ENCODE results near the gene USP27X. TPM values are rescaled to one million over a fixed set of nuclear protein-coding genes. Genes with fewer than 3 reads are reported as not detected.
A peak's percentile ranks its signal among the peaks of the same experiment; 100 is the strongest.

The USP27X gene
- 1 to 10 TPM; 1.6 to 2.7 TPM for total RNA-seq
- long read RNA-seq, result 0 reads

DNA sequence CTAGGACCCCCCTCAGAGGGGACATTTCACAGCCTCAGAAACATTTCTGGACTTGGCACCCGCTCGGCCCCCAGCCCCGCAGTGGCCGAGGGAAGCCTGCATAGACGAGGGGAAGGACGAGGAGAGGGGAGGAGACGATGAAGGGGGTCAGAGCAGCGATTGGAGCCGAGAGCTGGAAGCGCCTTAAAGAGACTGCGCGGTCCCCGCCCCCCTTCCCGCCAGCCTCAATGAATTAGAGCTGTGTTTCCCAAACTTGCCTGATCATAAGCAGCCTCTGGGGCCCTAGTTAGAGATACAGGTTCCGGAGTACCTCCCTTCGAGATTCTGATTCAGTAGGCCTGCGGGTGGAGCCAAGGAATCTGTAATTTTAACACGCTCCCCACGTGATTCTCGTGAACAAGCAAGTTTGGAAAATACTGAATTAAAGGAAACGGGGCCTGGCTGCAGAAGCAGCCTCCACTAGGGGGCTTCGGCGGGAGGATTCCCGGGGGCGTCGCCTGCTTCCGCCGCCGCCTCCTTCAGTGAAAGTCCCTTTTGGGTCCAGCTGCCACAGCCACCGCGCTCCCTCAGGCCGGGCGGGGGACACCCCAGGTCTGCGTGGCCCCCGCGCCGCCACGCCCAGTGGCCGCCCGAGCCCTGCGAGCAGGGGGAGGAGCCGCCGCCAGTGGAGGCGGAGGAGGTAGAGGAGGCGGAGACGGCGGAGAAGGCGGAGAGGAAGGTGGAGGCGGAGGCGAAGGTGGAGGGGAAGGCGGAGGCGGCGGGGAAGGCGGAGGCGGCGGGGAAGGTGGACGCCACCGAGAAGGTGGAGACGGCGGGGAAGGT lies at the start of gene USP27X:
Gene USP27X (plus strand): TSS at position 651 of the 822 bp plus-strand sequence. CDS start 824 bp downstream, outside the sequence.
- peak; percentile 79 for DNase-seq
- ATAC-seq, result peak; percentile 91 to 96
- intact Hi-C loops (cut with DNase I), result no loop called here

GRCh38 chrX:49838374-49838773 lies 40.9 kb upstream of the USP27X start:
- DNase-seq, result no peak
- intact Hi-C loops (cut with DNase I), result no loop called here
- ATAC-seq, result no peak

- no peak for ATAC-seq
- intact Hi-C loops (cut with DNase I), result no loop called here
- peak; percentile 61 for DNase-seq
Measured at GRCh38 chrX:49840679-49841078, 38.6 kb upstream of the USP27X start.

DNA sequence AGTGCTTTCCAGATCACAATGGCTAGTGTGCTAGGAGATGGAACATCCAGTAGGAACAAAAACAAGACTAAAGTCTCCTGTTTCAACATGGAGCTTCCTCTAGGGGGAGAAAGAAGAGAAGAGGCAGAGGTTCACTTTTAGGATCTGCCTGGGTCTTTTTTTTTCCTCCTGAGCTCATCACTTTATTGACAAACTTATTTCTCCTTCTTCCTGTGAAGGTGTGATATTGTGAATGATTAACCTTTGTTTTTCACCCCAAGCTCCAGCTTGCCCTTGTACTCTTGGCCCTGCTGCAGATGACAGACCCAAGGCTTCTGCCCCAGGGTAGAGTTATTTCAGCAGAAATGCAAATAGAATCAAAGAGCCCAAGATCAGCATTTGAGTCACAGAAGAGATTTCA lies 36.7 kb upstream of the USP27X start:
- DNase-seq (no peak), ATAC-seq (no peak)
- intact Hi-C loops (cut with DNase I), result no loop called here

GRCh38 chrX:49844611-49845010 lies 34.7 kb upstream of the USP27X start:
- no peak for DNase-seq
- ATAC-seq, result no peak
- intact Hi-C loops (cut with DNase I), result no loop called here

DNA sequence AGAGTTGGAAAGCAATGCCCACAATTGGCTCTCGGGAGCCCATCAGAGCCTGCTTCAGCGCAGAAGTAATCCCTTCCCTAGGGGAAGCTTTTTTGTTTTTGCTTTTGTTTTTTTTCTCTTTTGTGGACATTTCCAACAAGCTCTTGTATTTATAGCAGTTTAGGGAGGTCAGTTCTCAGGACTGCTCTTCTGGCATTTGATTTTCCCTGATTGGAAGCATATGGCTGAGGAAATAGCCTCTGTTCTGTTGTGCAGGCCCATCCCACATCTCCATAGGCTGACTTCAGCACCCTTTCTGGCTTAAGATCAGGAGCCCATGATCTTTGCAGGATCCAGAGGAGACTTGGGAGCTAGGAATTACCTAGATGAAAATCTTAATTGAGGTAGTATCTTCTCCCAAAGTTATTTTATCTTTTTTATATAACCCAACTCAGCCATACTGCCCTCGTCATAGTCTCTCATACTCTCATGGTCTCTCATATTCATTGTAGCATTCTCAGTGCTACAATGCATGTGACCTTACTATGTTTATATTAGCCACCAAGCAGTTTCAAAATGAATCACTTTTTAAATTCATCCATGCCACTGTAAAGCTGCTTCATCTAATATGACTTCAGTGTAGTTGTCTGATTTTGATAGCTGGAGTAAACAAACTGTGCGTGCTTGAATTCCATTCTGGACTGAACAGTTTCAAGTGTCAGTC lies 33.4 kb upstream of the USP27X start:
- intact Hi-C loops (cut with DNase I), result no loop called here
- ATAC-seq (no peak), DNase-seq (no peak)

DNA sequence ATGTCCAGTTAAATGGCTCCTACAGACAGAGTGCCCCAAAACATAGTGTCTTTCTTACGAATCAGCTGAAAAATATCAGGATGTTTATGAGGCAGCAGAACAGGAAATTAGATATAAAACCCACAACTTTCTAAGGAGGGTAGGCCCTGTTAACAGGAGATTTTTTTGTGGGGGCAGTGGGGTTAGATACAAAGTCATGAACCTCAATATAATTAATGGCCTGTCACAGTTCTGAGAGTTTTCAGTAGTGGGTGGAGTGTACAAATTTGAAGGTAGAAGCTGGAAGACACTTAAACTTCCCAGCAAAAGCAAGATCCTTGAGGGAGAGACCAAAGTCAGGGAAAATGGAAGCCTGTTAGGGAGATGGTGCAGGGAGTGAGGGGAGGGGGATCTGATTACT lies 32.8 kb upstream of the USP27X start:
- DNase-seq (no peak), ATAC-seq (no peak)
- intact Hi-C loops (cut with DNase I), result no loop called here

DNA sequence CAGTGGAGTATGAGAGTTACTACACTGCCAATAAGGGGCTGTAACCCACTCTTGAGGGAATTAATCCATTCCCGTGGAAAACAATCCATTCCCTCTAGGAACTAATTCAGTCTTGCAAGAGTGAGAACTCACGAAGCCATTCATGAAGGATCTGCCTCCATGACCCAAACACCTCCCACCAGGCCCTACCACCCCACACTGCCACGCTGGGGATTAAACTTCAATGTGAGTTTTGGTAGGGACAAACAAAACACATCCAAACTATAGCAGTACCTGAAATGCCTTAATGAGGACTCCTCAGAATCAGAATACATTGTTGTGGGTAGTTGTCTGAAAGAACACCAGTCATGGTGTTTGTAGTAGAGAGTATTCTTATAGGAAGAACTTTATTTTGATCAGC lies 31.0 kb upstream of the USP27X start:
- ATAC-seq (no peak), DNase-seq (no peak)
- intact Hi-C loops (cut with DNase I), result no loop called here

GRCh38 chrX:49850028-49850427 lies 29.3 kb upstream of the USP27X start:
- DNase-seq (no peak), ATAC-seq (no peak)
- intact Hi-C loops (cut with DNase I), result no loop called here

DNA sequence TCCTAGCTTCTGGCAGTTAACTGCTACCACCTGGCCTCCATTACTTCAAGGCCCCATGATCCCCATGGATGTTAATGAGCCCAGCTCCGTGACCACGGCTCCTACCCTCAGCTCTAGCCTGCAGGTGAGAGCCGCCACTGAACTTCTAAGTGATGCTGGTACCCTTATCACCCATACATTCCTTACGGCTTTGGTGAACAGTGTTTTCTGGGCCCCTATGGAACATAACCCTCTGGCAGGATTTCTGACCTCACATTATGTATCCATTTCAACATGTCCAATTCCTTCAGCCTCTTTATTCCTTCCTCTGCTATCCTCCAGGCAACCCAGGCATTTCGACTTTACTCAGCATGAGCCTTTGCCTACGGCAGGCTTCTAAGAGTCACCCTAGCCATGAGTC lies 25.6 kb upstream of the USP27X start:
- intact Hi-C loops (cut with DNase I), result no loop called here
- DNase-seq (no peak), ATAC-seq (no peak)

DNA sequence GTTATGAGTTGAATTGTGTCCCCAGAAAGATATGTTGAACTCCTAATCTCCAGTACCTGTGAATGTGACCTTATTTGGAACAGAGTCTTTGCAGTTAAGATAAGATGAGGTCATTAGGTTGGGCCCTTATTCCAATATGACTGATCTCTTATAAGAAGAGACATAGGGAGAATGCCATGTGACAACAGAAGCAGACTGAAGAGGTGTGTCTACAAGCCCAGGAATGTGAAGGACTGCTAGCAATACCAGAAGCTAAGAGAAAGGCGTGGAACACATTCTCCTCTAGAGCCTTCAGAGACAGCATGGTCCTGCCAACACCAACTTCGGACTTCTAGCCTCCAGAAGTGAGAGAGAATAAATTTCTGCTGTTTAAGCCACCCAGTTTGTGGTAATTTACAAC lies 22.5 kb upstream of the USP27X start:
- intact Hi-C loops (cut with DNase I), result no loop called here
- DNase-seq (no peak), ATAC-seq (no peak)

DNA sequence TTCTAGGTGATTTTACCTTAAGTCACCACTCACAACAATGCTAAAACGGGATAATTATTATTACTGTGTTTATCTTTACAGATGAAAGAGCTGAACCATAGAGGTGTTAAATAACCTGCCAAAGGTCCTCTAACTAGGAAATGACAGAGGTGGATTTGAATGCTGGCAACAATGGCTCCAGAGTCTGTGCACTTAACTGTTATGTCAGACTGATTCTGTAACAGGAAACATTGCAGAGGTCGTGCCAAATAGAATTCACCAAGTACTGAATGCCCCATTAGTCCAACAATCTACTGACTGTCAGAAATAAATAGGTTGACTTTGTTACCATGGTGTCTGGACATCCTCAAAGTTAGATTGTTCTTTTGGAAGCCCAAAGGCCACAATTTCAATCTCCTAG lies 20.9 kb upstream of the USP27X start:
- DNase-seq (no peak), ATAC-seq (no peak)
- intact Hi-C loops (cut with DNase I), result no loop called here

GRCh38 chrX:49859491-49859890 lies 19.8 kb upstream of the USP27X start:
- no peak for ATAC-seq

GRCh38 chrX:49860867-49861535 lies 18.3 kb upstream of the USP27X start:
- ATAC-seq (no peak), DNase-seq (no peak)
- intact Hi-C loops (cut with DNase I), result no loop called here

More at GRCh38 chrX:49859491-49859890, 19.8 kb upstream of the USP27X start:
- no peak for DNase-seq
- intact Hi-C loops (cut with DNase I), result no loop called here

GRCh38 chrX:49862093-49862492 lies 17.2 kb upstream of the USP27X start:
- intact Hi-C loops (cut with DNase I), result no loop called here
- ATAC-seq (no peak), DNase-seq (no peak)

GRCh38 chrX:49868739-49869138 lies 10.5 kb upstream of the USP27X start:
- intact Hi-C loops (cut with DNase I), result no loop called here
- no peak for DNase-seq
- no peak for ATAC-seq

- DNase-seq, result no peak
- intact Hi-C loops (cut with DNase I), result no loop called here
- no peak for ATAC-seq
Measured at GRCh38 chrX:49876750-49877149, 2.5 kb upstream of the USP27X start.

- DNase-seq, result no peak
- ATAC-seq, result no peak
- intact Hi-C loops (cut with DNase I), result no loop called here
Measured at GRCh38 chrX:49877397-49878101, 1.7 kb upstream of the USP27X start.

DNA sequence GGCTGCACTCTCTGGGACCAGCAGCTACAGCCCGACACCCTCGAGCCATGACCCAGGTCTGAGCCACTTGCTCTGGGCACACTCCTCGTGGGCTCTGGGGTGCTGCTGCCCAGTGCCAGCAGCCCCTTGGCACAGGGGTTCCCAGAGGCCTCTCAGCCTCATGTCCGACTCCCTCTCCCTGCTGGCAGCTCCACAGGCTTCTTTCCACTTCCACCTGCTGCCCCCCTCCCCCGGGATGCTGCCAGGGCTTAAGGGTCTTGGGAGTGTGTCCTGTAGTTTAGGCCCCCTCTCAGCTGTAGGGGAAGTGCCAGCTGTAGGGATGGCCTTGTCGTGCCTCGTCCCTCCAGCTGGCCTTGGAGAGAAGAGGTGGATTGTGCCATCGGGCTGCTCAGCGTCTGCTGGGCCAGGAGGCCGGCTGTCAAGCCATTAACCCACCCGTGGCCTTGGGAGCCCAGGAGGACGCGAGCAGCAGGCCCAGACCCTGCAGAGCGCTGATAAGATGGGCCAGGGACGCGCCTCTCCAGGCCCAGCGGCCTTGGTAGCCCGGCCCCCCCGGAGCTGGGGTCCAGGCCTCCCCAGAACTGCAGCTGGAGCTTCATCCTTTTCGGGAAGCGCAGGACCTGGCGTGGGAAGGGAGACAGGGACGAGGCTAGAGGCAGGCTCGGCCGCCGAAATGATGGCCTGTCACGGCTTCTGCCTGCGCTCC lies 1.0 kb upstream of the USP27X start:
- peak; percentile 18 to 40 for ATAC-seq
- DNase-seq, result peak; percentile 30
- intact Hi-C loops (cut with DNase I), result no loop called here
